Fibroblast of peridontal ligament (primary cell): Measurements from ENCODE around the gene RTL1.

Experiments used
- DNase-seq: peaks from one replicate; pipeline ENCODE4 v3.0.0-alpha.2; 2010; ENCODE audit errors: extremely low read depth

The RTL1 gene

GRCh38 chr14:100882026-100882967, 21.2 kb downstream of the RTL1 start:
- DNase-seq = no peak

- DNase-seq = no peak
Measured at GRCh38 chr14:100881211-100882025, 22.1 kb downstream of the RTL1 start.

GRCh38 chr14:100880271-100881101, 23.0 kb downstream of the RTL1 start:
- no peak for DNase-seq

GRCh38 chr14:100879782-100880181, 23.7 kb downstream of the RTL1 start:
- no peak for DNase-seq

- no peak for DNase-seq
Measured at GRCh38 chr14:100879194-100879593, 24.3 kb downstream of the RTL1 start.

GRCh38 chr14:100878271-100879146, 25.0 kb downstream of the RTL1 start:
- DNase-seq = no peak

GRCh38 chr14:100875861-100876590, 27.5 kb downstream of the RTL1 start:
- DNase-seq = no peak

- DNase-seq = no peak
Measured at GRCh38 chr14:100875126-100875525, 28.4 kb downstream of the RTL1 start.

GRCh38 chr14:100874411-100875091, 29.0 kb downstream of the RTL1 start:
- DNase-seq = no peak

- DNase-seq = no peak
Measured at GRCh38 chr14:100874051-100874410, 29.5 kb downstream of the RTL1 start.

GRCh38 chr14:100873096-100873482, 30.4 kb downstream of the RTL1 start:
- DNase-seq = no peak

- no peak for DNase-seq
Measured at GRCh38 chr14:100872259-100873095, 31.0 kb downstream of the RTL1 start.

- no peak for DNase-seq
Measured at GRCh38 chr14:100871234-100872186, 32.0 kb downstream of the RTL1 start.

GRCh38 chr14:100868621-100869370, 34.7 kb downstream of the RTL1 start:
- no peak for DNase-seq

GRCh38 chr14:100867631-100868315, 35.7 kb downstream of the RTL1 start:
- DNase-seq = no peak
